HG02870 (cell line): ENCODE data around the gene KRTAP4-16.
"Not testable (repeated sequence)": the region's sequence is repeated elsewhere in the genome, so short reads cannot be mapped to it uniquely, and the experiment has no call there.

Experiments used
- ATAC-seq: cut with Tn5 transposase; IDR thresholded peaks from one replicate; pipeline ENCODE4 v1.9.1; 2021; ENCODE audit warnings: mild to moderate bottlenecking, moderate library complexity; ENCODE audit not compliant: unreplicated experiment

Gene KRTAP4-16

GRCh38 chr17:41119696-41120690 lies 18.0 kb upstream of the KRTAP4-16 start:
- ATAC-seq: not testable (repeated sequence)

- no peak for ATAC-seq
Observed at GRCh38 chr17:41118721-41119120, 16.7 kb upstream of the KRTAP4-16 start.

DNA sequence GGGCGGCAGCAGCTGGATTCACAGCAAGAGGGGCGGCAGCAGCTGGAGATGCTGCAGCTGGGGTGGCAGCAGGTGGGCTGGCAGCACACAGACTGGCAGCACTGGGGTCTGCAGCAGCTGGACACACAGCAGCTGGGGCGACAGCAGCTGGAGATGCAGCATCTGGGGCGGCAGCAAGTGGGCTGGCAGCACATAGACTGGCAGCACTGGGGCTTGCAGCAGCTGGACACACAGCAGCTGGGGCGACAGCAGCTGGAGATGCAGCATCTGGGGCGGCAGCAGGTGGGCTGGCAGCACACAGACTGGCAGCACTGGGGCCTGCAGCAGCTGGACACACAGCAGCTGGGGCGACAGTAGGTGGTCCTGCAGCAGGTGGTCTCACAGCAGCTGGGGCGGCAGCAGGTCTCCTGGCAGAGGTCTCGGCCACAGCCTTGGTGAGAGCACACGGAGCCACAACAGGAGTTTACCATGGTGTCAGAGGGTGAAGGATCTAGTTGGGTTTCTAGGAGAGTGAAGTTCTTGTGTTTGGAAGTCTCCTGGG lies 15.9 kb upstream of the KRTAP4-16 start, which contains the start of gene KRTAP4-11:
TSS of gene KRTAP4-11 (minus strand) at position 528 of the 541 bp plus-strand sequence. CDS start at position 470, 58 bp downstream.
- ATAC-seq: not testable (repeated sequence)

DNA sequence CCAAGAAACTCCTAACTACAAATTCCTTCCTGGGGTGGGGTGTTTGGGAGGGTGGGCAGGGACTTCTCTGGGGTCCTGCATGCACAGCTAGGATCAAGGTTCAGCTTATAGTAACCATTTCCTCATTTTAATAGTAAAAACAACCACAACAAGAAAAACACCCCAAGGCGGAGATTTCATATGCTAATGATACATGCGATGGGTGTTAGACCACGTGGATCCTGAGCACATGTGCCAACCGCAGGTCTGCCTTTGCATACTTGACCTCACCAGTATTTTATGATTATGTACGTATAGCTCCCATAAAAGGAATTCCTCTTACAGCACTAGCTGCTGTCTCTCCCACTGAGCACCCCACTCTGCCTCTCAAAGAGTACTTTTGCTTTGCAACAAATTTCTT lies 14.3 kb upstream of the KRTAP4-16 start:
- ATAC-seq: no peak

GRCh38 chr17:41111151-41111885 lies 9.3 kb upstream of the KRTAP4-16 start:
- no peak for ATAC-seq

GRCh38 chr17:41108728-41109386 lies 6.8 kb upstream of the KRTAP4-16 start:
- ATAC-seq: not testable (repeated sequence)

DNA sequence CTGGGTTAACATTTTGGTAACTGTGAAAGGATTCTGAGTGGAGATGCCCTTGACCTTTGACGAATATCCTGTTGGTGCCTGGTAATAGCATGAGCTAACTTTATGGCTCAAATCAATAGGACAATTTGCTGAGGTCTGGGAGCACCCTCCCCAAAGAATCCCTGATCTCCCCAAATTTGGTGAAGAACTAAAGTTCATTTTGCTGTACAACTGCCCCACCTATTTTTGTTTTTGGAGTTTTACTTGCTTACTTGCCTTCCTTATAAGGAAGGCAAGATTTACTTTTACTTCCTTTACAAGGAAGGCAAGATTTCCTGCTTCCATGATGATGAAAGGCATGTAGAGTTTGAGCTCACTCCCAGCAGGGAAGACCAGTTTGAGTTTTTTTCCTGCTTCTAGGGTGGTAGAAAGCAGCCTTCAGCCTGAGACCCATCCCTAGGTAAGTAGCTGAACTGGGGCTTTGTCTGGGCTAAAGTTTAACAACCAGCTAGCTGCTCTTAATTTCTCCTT lies 6.0 kb upstream of the KRTAP4-16 start:
- no peak for ATAC-seq

DNA sequence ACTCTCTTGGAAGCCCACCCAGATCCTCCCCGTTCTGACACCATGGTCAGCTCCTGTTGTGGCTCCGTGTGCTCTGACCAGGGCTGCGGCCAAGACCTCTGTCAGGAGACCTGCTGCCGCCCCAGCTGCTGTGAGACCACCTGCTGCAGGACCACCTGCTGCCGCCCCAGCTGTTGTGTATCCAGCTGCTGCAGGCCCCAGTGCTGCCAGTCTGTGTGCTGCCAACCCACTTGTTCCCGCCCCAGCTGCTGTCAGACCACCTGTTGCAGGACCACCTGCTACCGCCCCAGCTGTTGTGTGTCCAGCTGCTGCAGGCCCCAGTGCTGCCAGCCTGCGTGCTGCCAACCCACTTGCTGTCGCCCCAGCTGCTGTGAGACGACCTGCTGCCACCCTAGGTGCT lies 3.3 kb upstream of the KRTAP4-16 start, which contains the start of gene KRTAP4-9:
TSS of gene KRTAP4-9 (plus strand) at position 43 of the 400 bp plus-strand sequence. CDS start at position 43, 0 bp downstream.
- not testable (repeated sequence) for ATAC-seq

GRCh38 chr17:41104386-41105038 lies 2.5 kb upstream of the KRTAP4-16 start:
- not testable (repeated sequence) for ATAC-seq

DNA sequence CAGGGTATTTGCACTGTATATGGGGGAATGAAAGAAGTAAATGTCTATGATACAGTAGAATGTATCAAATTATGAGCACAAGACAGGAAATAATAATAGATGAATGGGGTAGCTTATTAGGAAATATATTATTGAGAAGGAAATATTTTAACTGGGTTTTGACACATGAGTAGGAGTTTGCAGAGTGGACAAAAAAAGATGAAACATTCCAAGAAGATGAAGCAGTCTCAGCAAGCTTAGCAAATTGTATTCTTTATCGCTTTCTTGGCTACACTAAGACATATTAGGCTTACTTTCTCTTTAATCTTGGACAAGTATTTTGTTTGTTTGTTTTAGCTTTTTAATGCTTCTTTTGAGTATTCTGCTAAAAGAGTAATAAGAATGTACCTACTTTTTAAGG lies 1.9 kb upstream of the KRTAP4-16 start:
- no peak for ATAC-seq

DNA sequence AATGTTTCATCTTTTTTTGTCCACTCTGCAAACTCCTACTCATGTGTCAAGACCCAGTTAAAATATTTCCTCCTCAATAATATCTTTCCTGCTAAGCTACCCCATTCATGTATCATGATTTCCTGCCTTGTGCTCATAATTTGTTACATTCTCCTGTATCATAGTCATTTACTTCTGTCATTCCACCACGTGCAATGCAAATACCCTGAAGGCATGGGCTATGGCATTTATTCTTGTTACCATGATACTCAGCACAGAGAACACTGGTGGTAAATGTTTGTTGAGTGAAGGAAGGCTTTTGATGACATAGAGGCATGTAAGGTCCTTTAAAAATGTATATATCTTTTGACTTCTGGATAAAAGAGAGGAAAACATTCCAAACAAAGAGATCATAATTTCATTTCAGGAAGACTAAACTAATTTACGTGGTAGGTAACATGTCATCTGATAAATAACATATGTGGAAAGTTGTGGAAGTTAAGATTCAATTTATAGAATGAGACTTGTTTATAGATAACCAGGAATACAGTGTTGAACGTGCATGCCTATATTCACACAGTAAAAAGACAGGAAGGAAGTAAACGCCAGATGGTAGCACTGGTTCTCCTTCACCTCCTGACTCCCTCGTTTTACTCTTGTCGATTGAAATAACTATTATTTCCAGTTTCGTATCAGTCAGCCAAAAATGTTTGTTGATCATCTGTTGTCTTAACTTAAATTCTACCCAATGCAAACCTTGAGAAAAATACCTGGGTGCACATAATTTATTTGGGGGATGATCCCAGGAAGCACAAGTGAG lies 2.1 kb downstream of the KRTAP4-16 start:
- ATAC-seq: not testable (repeated sequence)

GRCh38 chr17:41098481-41098880 lies 3.5 kb downstream of the KRTAP4-16 start:
- no peak for ATAC-seq

- no peak for ATAC-seq
Observed at GRCh38 chr17:41098042-41098441, 4.0 kb downstream of the KRTAP4-16 start, which contains the start of gene KRTAP4-8. Gene KRTAP4-8, minus strand, starts transcription at chr17:41098142. Its CDS starts 58 bp downstream, at chr17:41098084.

DNA sequence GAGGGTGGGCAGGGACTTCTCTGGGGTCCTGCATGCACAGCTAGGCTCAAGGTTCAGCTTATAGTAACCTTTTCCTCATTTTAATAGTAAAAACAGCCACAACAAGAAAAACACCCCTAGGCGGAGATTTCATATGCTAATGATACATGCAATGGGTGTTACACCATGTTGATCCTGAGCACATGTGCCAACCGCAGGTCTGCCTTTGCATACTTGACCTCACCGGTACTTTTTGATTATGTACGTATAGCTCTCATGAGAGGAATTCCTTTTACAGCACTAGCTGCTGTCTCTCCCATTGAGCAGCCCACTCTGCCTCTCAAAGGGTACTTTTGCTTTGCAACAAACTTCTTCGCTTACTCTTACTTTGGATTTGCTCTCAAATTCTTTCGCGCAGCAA lies 6.0 kb downstream of the KRTAP4-16 start:
- no peak for ATAC-seq

GRCh38 chr17:41088760-41089352 lies 13.2 kb downstream of the KRTAP4-16 start:
- ATAC-seq: not testable (repeated sequence)

- ATAC-seq: not testable (repeated sequence)
Observed at GRCh38 chr17:41084100-41084856, 17.7 kb downstream of the KRTAP4-16 start, which contains the start of gene KRTAP4-7. Gene KRTAP4-7, plus strand, starts transcription at chr17:41084150. Its CDS starts 57 bp downstream, at chr17:41084207.

DNA sequence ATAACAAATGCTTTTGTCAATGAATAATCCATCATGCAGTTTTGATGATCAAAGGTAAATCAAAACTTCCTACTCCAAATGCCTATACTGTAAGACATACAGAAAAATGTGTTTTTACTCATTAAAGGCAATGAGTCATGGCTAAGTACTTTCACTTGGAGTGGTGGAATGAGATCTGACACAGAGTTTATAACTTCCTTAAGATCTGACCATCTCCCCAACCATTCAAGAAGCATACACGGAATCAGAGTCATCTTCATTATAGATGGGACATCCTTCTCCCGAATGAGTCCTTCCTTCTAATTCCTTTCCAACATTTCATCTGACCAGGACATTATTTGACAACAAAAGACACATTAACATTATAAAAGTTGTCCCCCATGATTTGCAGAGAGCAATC lies 18.6 kb downstream of the KRTAP4-16 start:
- ATAC-seq: not testable (repeated sequence)

GRCh38 chr17:41082626-41083025 lies 19.4 kb downstream of the KRTAP4-16 start:
- ATAC-seq: no peak
